Left ventricle myocardium inferior (tissue), 1 donor: Measurements from ENCODE around the gene ELAPOR2. TPM values are rescaled to one million over a fixed set of nuclear protein-coding genes. Genes with fewer than 3 reads are reported as not detected.

Source experiments
- DNase-seq: peaks from one replicate; pipeline ENCODE4 v3.0.0-alpha.2; 2020
- H3K27ac ChIP-seq: fragments of 200-600 bp; replicated peaks from 2 replicates; pipeline ENCODE4 v1.8.0; 2021
- H3K27me3 ChIP-seq: fragments of 200-600 bp; 2 replicates; pipeline ENCODE4 v1.8.0; 2021; ENCODE audit warnings: low read depth
- H3K36me3 ChIP-seq: fragments of 200-600 bp; 2 replicates; pipeline ENCODE4 v1.8.0; 2021
- H3K4me1 ChIP-seq: fragments of 200-600 bp; 2 replicates; pipeline ENCODE4 v1.8.0; 2021
- H3K4me3 ChIP-seq: fragments of 200-600 bp; 2 replicates; pipeline ENCODE4 v1.8.0; 2021; ENCODE audit warnings: mild to moderate bottlenecking, moderate library complexity
- H3K9me3 ChIP-seq: fragments of 200-600 bp; replicated peaks from 2 replicates; pipeline ENCODE4 v1.8.0; 2021
- CTCF ChIP-seq: fragments of 200-600 bp; IDR thresholded peaks from 2 replicates; pipeline ENCODE4 v1.8.0; 2021; ENCODE audit warnings: antibody characterized with exemption, mild to moderate bottlenecking, borderline replicate concordance
- intact Hi-C: fragments of 100-400 bp; cut with micrococcal nuclease; formaldehyde crosslinking; loops from one replicate; pipeline ENCODE4 v1.11.0; 2022
- total RNA-seq: library from RNA; stranded (reverse); fragmentation: NEBNext Ultra II Directional; extraction: Animal tissue kit (Norgen Biotek cat#: 25700); gene quantifications from one replicate; pipeline ENCODE4 v1.2.1, GENCODE V29; 2021
- donor health status: DM: no; HTN: yes; CAD: no; lungs with severe emphysema.

ELAPOR2 gene
- total RNA-seq, 1 donor from 2014 or later: 3.9 TPM

- intact Hi-C loops: no loop called here
- no peak for DNase-seq
- H3K27ac ChIP-seq: no peak overlapping the region
- no peaks in the 10 kb centered on the region for H3K4me1 ChIP-seq
- TF ChIP-seq CTCF: no peak
- H3K9me3 ChIP-seq: no peaks in the 10 kb centered on the region
- H3K4me3 ChIP-seq: no peak overlapping the region
- no peaks in the 10 kb centered on the region for H3K27me3 ChIP-seq
- H3K36me3 ChIP-seq: no peaks in the 10 kb centered on the region
Observed at GRCh38 chr7:87027900-87028299, 31.6 kb downstream of the ELAPOR2 start.

- intact Hi-C loops: no loop called here
Observed at GRCh38 chr7:87021285-87021684, 38.2 kb downstream of the ELAPOR2 start.

DNA sequence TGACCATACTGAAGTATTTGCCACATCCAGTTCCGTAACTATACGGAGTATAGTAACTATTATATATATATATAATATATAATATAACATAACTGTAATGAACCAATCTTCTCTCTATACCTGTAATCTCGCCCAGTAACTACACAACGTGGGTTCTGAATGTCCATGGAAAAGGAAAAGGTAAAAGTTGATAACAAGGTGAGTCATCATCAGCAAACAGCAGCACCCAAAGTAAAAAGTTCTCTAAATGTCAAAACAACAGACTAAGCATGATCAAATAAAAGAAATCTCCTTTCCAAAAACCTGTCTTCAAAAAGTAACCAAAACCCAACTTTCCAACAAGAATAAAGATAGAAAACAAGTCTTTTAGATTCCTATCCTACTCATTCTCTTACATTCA, 42.8 kb downstream of the ELAPOR2 start:
- no peaks in the 10 kb centered on the region for H3K27me3 ChIP-seq
- H3K27ac ChIP-seq: no peak overlapping the region
- H3K36me3 ChIP-seq: no peaks in the 10 kb centered on the region
- TF ChIP-seq CTCF: no peak
- intact Hi-C loops: no loop called here
- DNase-seq: no peak
- no peak overlapping the region for H3K4me3 ChIP-seq
- no peaks in the 10 kb centered on the region for H3K4me1 ChIP-seq
- no peaks in the 10 kb centered on the region for H3K9me3 ChIP-seq

More at GRCh38 chr7:87021285-87021684, 38.2 kb downstream of the ELAPOR2 start:
- H3K27ac ChIP-seq: no peak overlapping the region
- H3K4me1 ChIP-seq: no peaks in the 10 kb centered on the region
- H3K9me3 ChIP-seq: no peaks in the 10 kb centered on the region
- no peak for DNase-seq
- no peaks in the 10 kb centered on the region for H3K27me3 ChIP-seq
- no peaks in the 10 kb centered on the region for H3K36me3 ChIP-seq
- TF ChIP-seq CTCF: no peak
- no peak overlapping the region for H3K4me3 ChIP-seq

DNA sequence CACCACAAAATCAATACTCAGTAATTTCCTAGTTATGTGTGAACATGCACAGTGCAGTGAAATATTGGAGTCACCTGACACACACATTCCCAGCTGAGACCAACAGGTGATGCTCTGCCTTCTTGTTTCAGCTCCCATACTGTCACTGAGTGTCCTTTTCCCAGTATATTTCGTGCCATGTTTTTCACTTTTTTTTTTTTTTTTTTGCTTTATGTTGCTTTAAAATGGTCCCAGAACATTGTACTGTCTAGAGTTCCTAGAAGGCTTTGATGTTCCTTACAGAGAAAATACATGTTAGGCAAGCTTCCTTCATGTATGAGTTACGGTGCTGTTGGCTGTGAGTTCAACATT, 45.6 kb downstream of the ELAPOR2 start:
- H3K4me3 ChIP-seq: no peak overlapping the region
- H3K9me3 ChIP-seq: no peaks in the 10 kb centered on the region
- DNase-seq: no peak
- no peaks in the 10 kb centered on the region for H3K4me1 ChIP-seq
- no peak for TF ChIP-seq CTCF
- intact Hi-C loops: no loop called here
- no peak overlapping the region for H3K27ac ChIP-seq
- no peaks in the 10 kb centered on the region for H3K36me3 ChIP-seq
- H3K27me3 ChIP-seq: no peaks in the 10 kb centered on the region

DNA sequence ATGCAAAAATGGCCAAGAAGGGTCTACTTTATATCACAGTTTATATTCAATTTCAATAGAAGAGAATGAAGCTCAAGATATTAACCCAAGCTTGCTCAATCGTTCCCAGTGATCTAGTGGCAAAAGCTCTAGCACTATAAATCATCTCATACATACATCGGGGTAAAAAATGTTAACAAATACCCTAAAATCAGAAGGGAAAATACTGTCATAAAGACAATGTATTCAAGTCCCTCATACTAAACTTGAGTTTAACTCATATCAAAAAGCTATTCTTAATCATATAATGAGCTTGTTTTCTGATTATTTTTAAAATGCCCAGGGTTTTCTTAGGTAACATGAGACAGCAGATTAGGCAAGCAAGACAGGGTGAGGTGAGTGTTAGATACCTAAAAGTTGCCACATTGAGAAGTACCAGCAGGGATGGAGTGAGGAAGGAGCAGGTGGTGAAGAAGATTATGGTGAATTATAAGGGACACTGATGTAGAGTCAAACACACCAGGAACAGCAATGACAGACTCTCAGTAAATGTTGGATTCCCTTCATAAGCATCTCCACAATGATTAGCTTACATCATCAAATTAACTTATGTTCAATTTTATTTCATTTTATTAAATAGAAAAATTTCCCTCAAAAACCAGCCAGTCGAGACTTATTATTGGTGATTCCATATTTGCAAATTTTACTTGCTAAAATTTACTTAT, 46.2 kb downstream of the ELAPOR2 start:
- TF ChIP-seq CTCF: no peak
- Histone ChIP-seq H3K4me3 (no peak overlapping the region), H3K27ac (no peak overlapping the region), H3K9me3 (no peaks in the 10 kb centered on the region), H3K36me3 (no peaks in the 10 kb centered on the region), H3K4me1 (no peaks in the 10 kb centered on the region), H3K27me3 (no peaks in the 10 kb centered on the region)
- intact Hi-C loops: no loop called here
- no peak for DNase-seq

Other genes starting within 250 kb of the ELAPOR2 start
- 19.4 TPM for gene DMTF1, start 92.8 kb upstream of the ELAPOR2 start, total RNA-seq
- gene TMEM243, start 160.1 kb upstream of the ELAPOR2 start, total RNA-seq: 4.4 TPM